HepG2 (cell line): ENCODE data around the gene SGMS1. TPM values are rescaled to one million over a fixed set of nuclear protein-coding genes. Genes with fewer than 3 reads are reported as not detected.

Source experiments
- ATAC-seq: fragments of 200-7000 bp; cut with Tn5 transposase; 3 replicates; pipeline ENCODE4 v1.9.1; 2020; ENCODE audit warnings: mild to moderate bottlenecking, moderate library complexity
- BruUV-seq: library from RNA; stranded (reverse); fragments of 400-500 nt; replicated peaks from 2 replicates; lab custom pipeline; 2021; lab: Mats Ljungman, UMichigan
- CTCF ChIA-PET: fragments of 300-600 bp; formaldehyde crosslinking; extraction: SDS; loops from one replicate; lab custom pipeline; 2021; ENCODE audit warnings: low total read pairs, inconsistent platforms, low intra/inter-chr PET ratio; lab: Yijun Ruan, JAX
- POLR2A ChIA-PET: fragments of 350-600 bp; sonication (Branson Sonifier 250); formaldehyde crosslinking; loops from one replicate; lab custom pipeline; 2020; ENCODE audit warnings: antibody characterized with exemption, inconsistent platforms; lab: Yijun Ruan, JAX
- DNase-seq: peaks from one replicate; pipeline ENCODE4 v3.0.0-alpha.2; 2015; ENCODE audit warnings: low spot score
- FAIRE-seq: peaks from 3 replicates; lab custom pipeline; 2011; peaks lifted over from hg19 to GRCh38; lab: Jason Lieb, UNC
- H2AFZ ChIP-seq: one replicate; pipeline ENCODE4 v1.6.1; 2011; ENCODE audit warnings: low read length, inconsistent platforms
- H3K27ac ChIP-seq: fragments of 300-600 bp; 3 replicates; pipeline ENCODE4 v1.8.0; 2011; ENCODE audit warnings: mixed run types, mild to moderate bottlenecking, mixed read lengths, low read length, inconsistent platforms; ENCODE audit not compliant: insufficient read depth; ENCODE audit errors: extremely low read length
- H3K27me3 ChIP-seq, 2 experiments: fragments of 200-600 bp in 1 of 2; 2 replicates in 1 of 2; 3 replicates in 1 of 2; pipeline versions ENCODE4 v1.6.0 to v1.8.0; 2011; ENCODE audit warnings: low read length in 2 of 2, mild to moderate bottlenecking in 2 of 2, moderate library complexity in 2 of 2, inconsistent platforms in 1 of 2; ENCODE audit not compliant: insufficient read depth in 2 of 2, control insufficient read depth in 1 of 2
- H3K36me3 ChIP-seq, 2 experiments: fragments of 200-600 bp in 1 of 2; replicated peaks in 1 of 2; 2 replicates in 1 of 2; 3 replicates in 1 of 2; pipeline versions ENCODE4 v1.5.1 to v1.8.0; 2011; ENCODE audit warnings: low read length in 2 of 2, inconsistent platforms in 1 of 2; ENCODE audit not compliant: insufficient read depth in 2 of 2, control insufficient read depth in 1 of 2
- H3K4me1 ChIP-seq: 2 replicates; pipeline ENCODE4 v1.5.1; 2012; ENCODE audit warnings: low read length, inconsistent platforms; ENCODE audit not compliant: insufficient read depth
- H3K4me2 ChIP-seq: 2 replicates; pipeline ENCODE4 v1.6.0; 2011; ENCODE audit warnings: low read depth, low read length, inconsistent platforms
- H3K4me3 ChIP-seq, 3 experiments: fragments of 200-600 bp in 1 of 3; sonication (generic), shearing (Covaris generic) in 1 of 3; replicated peaks in 1 of 3; 2 replicates each; pipeline ENCODE4 v1.5.1; 2011 to 2016; ENCODE audit warnings: low read length in 3 of 3, inconsistent platforms in 2 of 3, low read depth in 2 of 3, mild to moderate bottlenecking in 2 of 3, control low read depth in 1 of 3, mixed read lengths in 1 of 3; ENCODE audit not compliant: insufficient read depth in 1 of 3
- H3K79me2 ChIP-seq: one replicate; pipeline ENCODE4 v1.6.1; 2011; ENCODE audit warnings: low read length, inconsistent platforms; ENCODE audit not compliant: insufficient read depth
- H3K9ac ChIP-seq: 2 replicates; pipeline ENCODE4 v1.6.0; 2011; ENCODE audit warnings: mild to moderate bottlenecking, low read depth, low read length, inconsistent platforms; ENCODE audit not compliant: insufficient read depth
- H3K9me3 ChIP-seq: 2 replicates; pipeline ENCODE4 v1.5.1; 2012; ENCODE audit warnings: mild to moderate bottlenecking, low read length
- H4K20me1 ChIP-seq: 2 replicates; pipeline ENCODE4 v1.6.0; 2011; ENCODE audit warnings: inconsistent platforms, mild to moderate bottlenecking, low read length, moderate library complexity; ENCODE audit not compliant: insufficient read depth
- CC2D1A ChIP-seq: sonication (generic); formaldehyde crosslinking; IDR thresholded peaks from 2 replicates; pipeline ENCODE4 v1.8.1; 2023; ENCODE audit warnings: mild to moderate bottlenecking, missing genetic modification reagents
- GATAD2A ChIP-seq: IDR thresholded peaks from 2 replicates; pipeline ENCODE4 v1.6.1; 2016
- KDM5B ChIP-seq: sonication (generic); formaldehyde crosslinking; IDR thresholded peaks from 2 replicates; pipeline ENCODE4 v1.4.0; 2020; ENCODE audit warnings: missing genetic modification reagents, mild to moderate bottlenecking, borderline replicate concordance
- MTF2 ChIP-seq: sonication (generic); formaldehyde crosslinking; IDR thresholded peaks from 2 replicates; pipeline ENCODE4 v1.5.0; 2020; ENCODE audit warnings: missing genetic modification reagents, borderline replicate concordance
- NR0B2 ChIP-seq: sonication (generic); formaldehyde crosslinking; IDR thresholded peaks from 2 replicates; pipeline ENCODE4 v1.4.0; 2020; ENCODE audit warnings: mild to moderate bottlenecking, missing genetic modification reagents
- PRMT3 ChIP-seq: sonication (generic); formaldehyde crosslinking; IDR thresholded peaks from 2 replicates; pipeline ENCODE4 v1.8.1; 2022; ENCODE audit warnings: low read depth, mild to moderate bottlenecking, moderate library complexity, missing genetic modification reagents, borderline replicate concordance
- ZBTB8A ChIP-seq: sonication (generic); formaldehyde crosslinking; IDR thresholded peaks from 2 replicates; pipeline ENCODE4 v1.4.0; 2020; ENCODE audit warnings: mild to moderate bottlenecking, low read depth, missing genetic modification reagents, borderline replicate concordance
- ZNF253 ChIP-seq: sonication (generic); formaldehyde crosslinking; IDR thresholded peaks from 2 replicates; pipeline ENCODE4 v1.8.0; 2022; ENCODE audit warnings: mild to moderate bottlenecking, missing genetic modification reagents, borderline replicate concordance
- ZNF263 ChIP-seq: sonication (generic); formaldehyde crosslinking; IDR thresholded peaks from 2 replicates; pipeline ENCODE4 v1.4.0; 2020; ENCODE audit warnings: missing genetic modification reagents
- ZNF737 ChIP-seq: sonication (generic); formaldehyde crosslinking; IDR thresholded peaks from 2 replicates; pipeline ENCODE4 v1.5.0; 2020; ENCODE audit warnings: missing genetic modification reagents, mild to moderate bottlenecking, borderline replicate concordance
- WGBS: methylation state at CpG from one replicate; pipeline ENCODE4 v1.1.6; 2017; ENCODE audit warnings: low lambda C conversion rate; 5-methylcytosine and 5-hydroxymethylcytosine counted together
- in situ Hi-C: cut with HindIII; loops from 2 replicates; pipeline ENCODE4 v1.10.0; 2017; ENCODE audit warnings: low pct_unique_long_range_greater_than_20kb; ENCODE audit not compliant: extremely low pct_ligation_motif_present
- intact Hi-C: fragments of 100-400 bp; cut with micrococcal nuclease; formaldehyde crosslinking; loops from one replicate; pipeline ENCODE4 v1.10.0; 2022; ENCODE audit not compliant: unreplicated experiment
- polyA plus RNA-seq, 8 experiments: library from polyadenylated mRNA; depleted of rRNA in 3 of 8; stranded (reverse) in 7 of 8; unstranded in 1 of 8; fragments of >200 nt; fragmentation: Illumina TruSeq in 4 of 8; extraction: Trizol in 4 of 8; gene quantifications; 2 replicates each; pipeline versions ENCODE4 v1.2.1 to v1.2.3, GENCODE V29; 2011 to 2016; ENCODE audit warnings: low read depth in 4 of 8, missing spikeins in 1 of 8, mixed read lengths in 1 of 8; ENCODE audit not compliant: insufficient read depth in 1 of 8
- total RNA-seq, 5 experiments: library from RNA; depleted of rRNA; stranded (reverse); fragments of >200 nt; fragmentation: Illumina TruSeq; extraction: Trizol; gene quantifications; 2 replicates each; pipeline ENCODE4 v1.2.3, GENCODE V29; 2016; ENCODE audit warnings: low read depth in 1 of 5
- TF ChIP-seq, protein P1 (sequence below): IDR thresholded peaks from 2 replicates; pipeline ENCODE4 v1.4.0; 2020; ENCODE audit warnings: mild to moderate bottlenecking, missing genetic modification reagents
- TF ChIP-seq, protein P2 (sequence below): sonication (generic); formaldehyde crosslinking; IDR thresholded peaks from 2 replicates; pipeline ENCODE4 v1.8.0; 2022; ENCODE audit warnings: mild to moderate bottlenecking, missing genetic modification reagents, borderline replicate concordance
- TF ChIP-seq, protein P3 (sequence below): fragments of 450-650 bp; IDR thresholded peaks from 2 replicates; pipeline ENCODE4 v1.6.1; 2017; ENCODE audit warnings: mild to moderate bottlenecking

Gene SGMS1
- total and polyA plus RNA-seq, 2 of the 13 experiments (the other 11 are each of a cell fraction or from before 2014, with no cell fraction given), result 6.5 to 15.1 TPM

DNA sequence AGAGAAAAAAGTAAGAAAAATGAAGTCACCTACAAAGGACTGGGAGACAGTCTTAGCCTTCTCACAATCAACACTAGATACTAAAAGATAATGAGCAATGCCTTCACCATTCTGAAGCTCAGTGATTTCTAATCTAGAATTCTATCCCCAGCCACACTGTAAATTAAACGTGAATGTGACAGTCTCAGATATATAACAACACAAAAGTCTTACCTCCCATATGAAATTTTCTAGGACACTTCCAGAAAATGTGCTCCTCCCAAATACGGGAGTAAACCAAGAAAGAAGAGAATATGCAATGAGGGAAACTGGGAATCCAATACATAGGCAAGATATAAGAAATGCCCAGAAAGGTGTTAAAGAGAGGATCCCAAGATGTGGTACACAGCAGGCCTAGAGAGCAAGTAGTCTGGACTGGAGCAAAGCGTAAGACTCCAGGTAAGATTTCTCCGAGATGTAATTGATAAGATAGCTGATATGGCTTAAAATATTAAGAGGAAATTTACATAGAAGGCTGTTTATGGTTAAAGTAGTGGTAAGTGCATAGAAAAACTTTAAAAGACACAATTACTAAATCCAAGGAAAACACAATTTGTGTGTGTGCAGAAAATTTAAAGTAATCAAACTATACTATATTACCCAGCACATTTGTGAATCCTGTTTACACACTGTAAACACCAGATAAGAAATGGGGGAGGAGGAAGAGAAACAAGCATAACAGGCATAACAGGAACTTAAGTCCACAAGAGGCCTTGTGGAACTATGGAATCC is 44.1 kb downstream of the SGMS1 start (continued):
- TF ChIP-seq, protein P1, sequence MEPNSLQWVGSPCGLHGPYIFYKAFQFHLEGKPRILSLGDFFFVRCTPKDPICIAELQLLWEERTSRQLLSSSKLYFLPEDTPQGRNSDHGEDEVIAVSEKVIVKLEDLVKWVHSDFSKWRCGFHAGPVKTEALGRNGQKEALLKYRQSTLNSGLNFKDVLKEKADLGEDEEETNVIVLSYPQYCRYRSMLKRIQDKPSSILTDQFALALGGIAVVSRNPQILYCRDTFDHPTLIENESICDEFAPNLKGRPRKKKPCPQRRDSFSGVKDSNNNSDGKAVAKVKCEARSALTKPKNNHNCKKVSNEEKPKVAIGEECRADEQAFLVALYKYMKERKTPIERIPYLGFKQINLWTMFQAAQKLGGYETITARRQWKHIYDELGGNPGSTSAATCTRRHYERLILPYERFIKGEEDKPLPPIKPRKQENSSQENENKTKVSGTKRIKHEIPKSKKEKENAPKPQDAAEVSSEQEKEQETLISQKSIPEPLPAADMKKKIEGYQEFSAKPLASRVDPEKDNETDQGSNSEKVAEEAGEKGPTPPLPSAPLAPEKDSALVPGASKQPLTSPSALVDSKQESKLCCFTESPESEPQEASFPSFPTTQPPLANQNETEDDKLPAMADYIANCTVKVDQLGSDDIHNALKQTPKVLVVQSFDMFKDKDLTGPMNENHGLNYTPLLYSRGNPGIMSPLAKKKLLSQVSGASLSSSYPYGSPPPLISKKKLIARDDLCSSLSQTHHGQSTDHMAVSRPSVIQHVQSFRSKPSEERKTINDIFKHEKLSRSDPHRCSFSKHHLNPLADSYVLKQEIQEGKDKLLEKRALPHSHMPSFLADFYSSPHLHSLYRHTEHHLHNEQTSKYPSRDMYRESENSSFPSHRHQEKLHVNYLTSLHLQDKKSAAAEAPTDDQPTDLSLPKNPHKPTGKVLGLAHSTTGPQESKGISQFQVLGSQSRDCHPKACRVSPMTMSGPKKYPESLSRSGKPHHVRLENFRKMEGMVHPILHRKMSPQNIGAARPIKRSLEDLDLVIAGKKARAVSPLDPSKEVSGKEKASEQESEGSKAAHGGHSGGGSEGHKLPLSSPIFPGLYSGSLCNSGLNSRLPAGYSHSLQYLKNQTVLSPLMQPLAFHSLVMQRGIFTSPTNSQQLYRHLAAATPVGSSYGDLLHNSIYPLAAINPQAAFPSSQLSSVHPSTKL, result 0 out of 2 replicates have a peak, but pooled peaks have one; percentile 13
- TF ChIP-seq CC2D1A (CRISPR knock-in tag), result no peak

DNA sequence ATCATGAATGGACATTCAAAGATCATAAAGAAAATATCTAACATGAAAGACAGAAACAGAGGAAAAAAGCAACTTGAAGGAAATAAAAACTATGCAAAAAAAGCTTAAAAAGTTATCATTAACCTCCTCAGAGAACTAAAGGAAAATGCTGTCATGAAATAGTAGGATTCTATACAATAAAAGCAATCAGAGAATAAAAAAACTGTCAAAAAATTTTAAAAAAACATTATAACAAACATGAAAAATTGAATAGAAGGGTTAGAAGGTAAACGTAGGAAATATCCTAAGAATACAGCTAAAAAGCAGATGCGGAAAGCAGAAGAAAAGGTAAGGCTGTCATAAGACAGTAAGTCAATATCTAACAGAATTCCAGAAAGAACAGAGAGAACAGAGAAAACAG is 44.8 kb downstream of the SGMS1 start:
- POLR2A ChIA-PET, result interaction anchor here (1.8 kb wide), 1 partner anchor 26 kb away, joined by 4 read pairs; no protein-coding TSS in a partner anchor
- in situ Hi-C loops, result no loop called here
- CTCF ChIA-PET, result no interaction called here
- no peak for DNase-seq
- no peak overlapping the region for H3K9ac ChIP-seq
- H3K36me3 ChIP-seq, result no peaks in the 10 kb centered on the region
- H3K79me2 ChIP-seq, result peaks cover 6% of the 10 kb centered on the region
- H3K27me3 ChIP-seq, result no peaks in the 10 kb centered on the region
- H3K4me3 ChIP-seq, result no peak overlapping the region
- peaks cover 34% of the 10 kb centered on the region for H3K4me1 ChIP-seq
- no TSS peak for BruUV-seq
- FAIRE-seq, result no peak
- no peak overlapping the region for H3K4me2 ChIP-seq
- intact Hi-C loops, result no loop called here
- no peak overlapping the region for H3K27ac ChIP-seq
- H2AFZ ChIP-seq, result no peak overlapping the region
- H4K20me1 ChIP-seq, result no peaks in the 10 kb centered on the region
- no peak for ATAC-seq
- 95% methylated on average over 2 of the region's 2 CpGs for WGBS
- no peaks in the 10 kb centered on the region for H3K9me3 ChIP-seq
- TF ChIP-seq ZNF253 (CRISPR knock-in tag) (no peak), ZNF737 (CRISPR knock-in tag) (no peak), NR0B2 (CRISPR knock-in tag) (no peak), MTF2 (CRISPR knock-in tag) (no peak), PRMT3 (CRISPR knock-in tag) (no peak), KDM5B (CRISPR knock-in tag) (no peak), ZBTB8A (CRISPR knock-in tag) (no peak), ZNF263 (no peak), GATAD2A (CRISPR knock-in tag) (no peak)
- TF ChIP-seq, protein P2, sequence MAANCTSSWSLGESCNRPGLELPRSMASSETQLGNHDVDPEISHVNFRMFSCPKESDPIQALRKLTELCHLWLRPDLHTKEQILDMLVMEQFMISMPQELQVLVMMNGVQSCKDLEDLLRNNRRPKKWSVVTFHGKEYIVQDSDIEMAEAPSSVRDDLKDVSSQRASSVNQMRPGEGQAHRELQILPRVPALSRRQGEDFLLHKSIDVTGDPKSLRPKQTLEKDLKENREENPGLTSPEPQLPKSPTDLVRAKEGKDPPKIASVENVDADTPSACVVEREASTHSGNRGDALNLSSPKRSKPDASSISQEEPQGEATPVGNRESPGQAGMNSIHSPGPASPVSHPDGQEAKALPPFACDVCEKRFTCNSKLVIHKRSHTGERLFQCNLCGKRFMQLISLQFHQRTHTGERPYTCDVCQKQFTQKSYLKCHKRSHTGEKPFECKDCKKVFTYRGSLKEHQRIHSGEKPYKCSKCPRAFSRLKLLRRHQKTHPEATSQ (CRISPR knock-in tag), result no peak
- TF ChIP-seq, protein P3, sequence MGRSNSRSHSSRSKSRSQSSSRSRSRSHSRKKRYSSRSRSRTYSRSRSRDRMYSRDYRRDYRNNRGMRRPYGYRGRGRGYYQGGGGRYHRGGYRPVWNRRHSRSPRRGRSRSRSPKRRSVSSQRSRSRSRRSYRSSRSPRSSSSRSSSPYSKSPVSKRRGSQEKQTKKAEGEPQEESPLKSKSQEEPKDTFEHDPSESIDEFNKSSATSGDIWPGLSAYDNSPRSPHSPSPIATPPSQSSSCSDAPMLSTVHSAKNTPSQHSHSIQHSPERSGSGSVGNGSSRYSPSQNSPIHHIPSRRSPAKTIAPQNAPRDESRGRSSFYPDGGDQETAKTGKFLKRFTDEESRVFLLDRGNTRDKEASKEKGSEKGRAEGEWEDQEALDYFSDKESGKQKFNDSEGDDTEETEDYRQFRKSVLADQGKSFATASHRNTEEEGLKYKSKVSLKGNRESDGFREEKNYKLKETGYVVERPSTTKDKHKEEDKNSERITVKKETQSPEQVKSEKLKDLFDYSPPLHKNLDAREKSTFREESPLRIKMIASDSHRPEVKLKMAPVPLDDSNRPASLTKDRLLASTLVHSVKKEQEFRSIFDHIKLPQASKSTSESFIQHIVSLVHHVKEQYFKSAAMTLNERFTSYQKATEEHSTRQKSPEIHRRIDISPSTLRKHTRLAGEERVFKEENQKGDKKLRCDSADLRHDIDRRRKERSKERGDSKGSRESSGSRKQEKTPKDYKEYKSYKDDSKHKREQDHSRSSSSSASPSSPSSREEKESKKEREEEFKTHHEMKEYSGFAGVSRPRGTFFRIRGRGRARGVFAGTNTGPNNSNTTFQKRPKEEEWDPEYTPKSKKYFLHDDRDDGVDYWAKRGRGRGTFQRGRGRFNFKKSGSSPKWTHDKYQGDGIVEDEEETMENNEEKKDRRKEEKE, result no peak
